T follicular helper cell (primary cell): ENCODE results near the gene CACNA1S.

ENCODE experiments used
- DNase-seq: peaks from one replicate; pipeline ENCODE4 v3.0.0-alpha.2; 2020; ENCODE audit warnings: low read depth

Gene CACNA1S

DNA sequence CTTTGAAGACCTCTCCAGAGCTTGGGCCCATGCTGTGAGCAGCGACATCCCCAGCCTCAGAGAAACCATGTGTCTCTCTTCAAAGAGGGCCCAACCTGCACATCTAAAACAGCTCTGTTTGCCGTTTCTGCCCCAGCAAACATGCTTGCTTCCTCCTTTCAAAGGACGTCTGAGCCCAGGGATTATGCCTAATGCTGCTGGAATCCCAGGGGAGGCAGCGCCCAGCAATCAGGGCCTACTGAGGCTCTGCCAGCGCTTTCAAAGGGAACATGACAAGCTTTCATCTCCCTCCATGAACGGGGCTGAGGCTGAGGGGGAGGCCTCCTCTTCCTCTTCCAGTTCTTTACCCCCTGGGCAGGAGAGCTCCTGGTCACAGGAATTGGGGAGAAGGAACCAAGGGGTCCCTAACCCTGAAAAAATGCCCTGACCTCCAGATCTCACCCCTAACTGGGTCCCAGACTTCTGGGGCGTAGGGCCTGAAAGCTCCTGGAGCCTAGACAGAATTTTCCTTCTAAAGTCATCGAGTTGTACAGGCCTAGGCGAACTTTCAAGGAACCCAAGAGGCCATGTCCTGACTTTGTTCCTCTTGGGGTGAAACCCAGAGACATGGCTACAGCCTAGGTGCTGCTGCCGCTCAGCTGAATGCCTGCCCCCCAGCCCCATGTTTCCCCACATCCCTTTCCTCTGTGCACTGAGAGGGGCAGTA lies 28.2 kb upstream of the CACNA1S start:
- DNase-seq, result no peak

DNA sequence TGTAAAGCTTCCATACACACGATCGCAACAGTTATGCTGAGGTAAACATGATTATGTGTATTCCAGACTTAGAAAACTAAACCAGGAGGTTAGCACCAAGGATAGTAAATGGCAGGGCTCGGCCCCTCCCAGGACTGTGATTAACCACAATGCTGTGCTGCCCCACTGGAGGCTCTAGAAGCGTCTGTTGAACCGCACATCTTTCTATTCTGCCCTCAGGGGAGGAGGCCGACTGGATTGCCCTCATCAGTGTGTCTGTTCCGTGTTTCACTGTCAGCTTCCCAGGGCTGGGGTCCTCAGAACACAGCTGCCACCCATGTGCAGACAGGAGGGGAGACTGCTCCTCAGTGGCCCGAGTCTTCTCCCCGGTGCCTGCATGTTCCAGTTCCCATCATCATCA lies 27.5 kb upstream of the CACNA1S start:
- no peak for DNase-seq

DNA sequence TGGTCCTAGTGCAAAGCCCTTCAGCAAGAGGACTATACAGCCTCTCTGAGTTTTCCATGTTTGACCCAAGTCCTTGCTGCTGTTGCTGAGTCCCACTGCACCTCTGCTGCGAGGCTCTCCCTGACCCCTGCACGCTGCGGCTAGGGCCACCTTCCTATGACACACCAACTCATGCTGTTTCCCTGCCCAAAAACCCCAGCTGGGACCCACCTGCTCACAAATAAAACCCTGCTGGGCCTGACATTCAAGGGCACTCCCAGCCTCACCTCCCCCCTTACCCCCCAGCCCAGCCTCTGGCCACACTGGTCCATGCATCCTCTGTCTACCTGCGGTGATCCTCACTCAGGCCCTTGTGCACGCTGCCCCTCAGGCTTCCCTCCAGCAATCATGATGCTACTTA lies 27.1 kb upstream of the CACNA1S start:
- DNase-seq, result no peak

DNA sequence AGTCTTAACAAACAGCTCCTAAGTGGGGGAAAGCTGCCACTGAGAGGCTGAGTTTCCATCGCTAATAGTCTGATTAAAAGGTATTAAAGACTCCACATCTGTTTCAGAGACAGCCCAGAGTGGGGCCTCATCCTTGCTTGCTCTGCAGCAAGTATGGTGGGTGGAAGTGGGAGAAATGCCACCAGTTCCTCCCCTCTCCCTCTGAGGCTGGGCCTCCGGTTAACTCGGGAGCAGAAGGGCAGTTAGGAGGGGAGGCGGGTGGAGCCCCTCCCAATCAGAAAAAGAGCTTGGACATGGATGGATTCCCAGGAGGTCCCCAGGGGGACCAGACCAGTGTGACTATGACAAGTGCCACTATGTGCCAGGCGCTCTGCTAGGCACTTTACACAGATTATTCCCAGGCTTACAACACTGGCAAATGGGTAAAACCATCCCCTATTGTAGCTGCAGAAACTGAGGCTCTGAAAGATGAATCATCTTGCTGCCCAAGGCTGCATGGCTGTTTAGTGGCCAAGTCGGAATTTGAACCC lies 26.1 kb upstream of the CACNA1S start:
- no peak for DNase-seq

DNA sequence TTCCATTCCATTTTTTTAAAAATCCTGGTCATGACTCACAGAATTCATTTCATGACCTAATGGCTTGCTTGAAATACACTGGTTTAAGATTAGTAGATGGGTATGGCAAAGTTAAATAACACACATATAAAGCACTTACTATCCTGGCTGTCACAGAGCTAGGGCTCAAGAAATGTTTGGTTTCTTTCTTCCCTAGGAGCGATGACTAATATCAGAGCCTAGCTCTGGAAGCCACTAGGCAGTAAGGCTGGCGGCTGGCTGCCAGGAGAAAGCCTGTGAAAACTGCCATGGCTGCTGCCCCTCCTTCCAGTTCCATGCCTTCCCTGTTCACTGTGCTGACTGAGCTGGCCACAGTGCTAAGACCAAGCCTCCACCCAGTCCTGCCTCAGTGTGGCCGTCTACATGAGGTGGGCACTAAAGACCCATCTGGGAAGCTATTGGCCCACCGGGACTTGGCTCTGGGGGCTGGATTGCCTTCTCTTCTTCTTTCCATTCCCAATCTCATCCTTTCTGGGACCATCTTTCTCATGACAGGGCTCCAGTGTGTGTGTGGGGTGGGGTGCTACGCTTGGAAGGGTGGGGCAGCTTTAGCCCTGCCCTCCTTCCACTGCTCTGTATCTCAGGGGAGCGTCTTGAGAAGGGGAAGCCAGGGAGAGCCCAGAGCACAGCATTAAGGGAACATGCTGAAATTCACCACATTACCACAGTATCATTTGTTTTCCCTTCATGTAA lies 25.5 kb upstream of the CACNA1S start:
- no peak for DNase-seq

DNA sequence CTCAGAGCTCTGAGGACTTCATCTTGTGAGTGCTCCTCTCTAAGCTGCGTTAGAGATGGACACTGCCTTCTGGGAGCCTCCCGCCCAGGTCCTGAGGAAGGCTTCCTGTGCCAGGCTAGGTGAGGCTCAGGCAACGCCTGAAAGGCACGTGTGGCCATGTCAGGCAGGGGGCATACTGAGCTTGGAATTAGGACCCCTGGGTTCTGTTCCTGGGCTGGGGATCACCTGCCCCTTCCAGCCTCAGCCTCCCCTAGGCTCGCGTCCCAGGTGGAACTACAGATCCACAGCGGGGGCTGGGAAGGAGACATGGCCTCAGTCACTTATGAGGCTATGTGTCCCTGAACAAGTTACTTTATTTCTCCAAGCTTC lies 24.8 kb upstream of the CACNA1S start:
- DNase-seq, result no peak

DNA sequence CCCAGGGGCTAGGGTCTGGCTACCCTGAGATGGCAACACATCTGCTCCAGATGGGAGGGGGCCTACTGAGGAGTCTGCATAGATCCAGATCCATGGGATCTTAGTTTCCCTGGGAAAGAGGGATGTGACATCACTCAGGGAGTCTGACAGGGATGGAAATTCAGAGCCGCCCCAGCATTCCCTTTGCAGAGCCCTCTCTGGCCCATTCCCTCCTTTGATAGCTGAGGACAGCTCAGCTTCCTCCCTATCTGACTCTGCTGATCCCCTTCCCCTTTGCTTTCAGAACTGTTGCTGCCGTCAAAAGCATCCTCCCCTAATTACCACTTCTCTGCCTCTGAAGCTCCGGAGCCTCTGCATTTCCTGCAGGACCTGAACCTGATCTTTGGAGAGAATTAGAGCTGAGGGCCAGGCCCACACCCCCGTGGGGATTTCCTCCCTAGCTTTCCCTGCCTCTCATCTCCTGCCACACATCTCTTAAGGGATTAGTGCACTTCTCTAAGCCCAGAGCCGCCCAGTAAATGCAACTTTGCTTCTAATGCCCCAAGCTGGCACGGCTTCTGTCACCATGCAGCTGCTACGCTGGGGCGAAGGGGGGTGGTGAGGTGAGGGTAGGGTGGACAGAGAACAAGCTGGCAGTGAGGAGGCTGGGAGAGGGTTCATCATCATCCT lies 24.3 kb upstream of the CACNA1S start:
- DNase-seq, result no peak

DNA sequence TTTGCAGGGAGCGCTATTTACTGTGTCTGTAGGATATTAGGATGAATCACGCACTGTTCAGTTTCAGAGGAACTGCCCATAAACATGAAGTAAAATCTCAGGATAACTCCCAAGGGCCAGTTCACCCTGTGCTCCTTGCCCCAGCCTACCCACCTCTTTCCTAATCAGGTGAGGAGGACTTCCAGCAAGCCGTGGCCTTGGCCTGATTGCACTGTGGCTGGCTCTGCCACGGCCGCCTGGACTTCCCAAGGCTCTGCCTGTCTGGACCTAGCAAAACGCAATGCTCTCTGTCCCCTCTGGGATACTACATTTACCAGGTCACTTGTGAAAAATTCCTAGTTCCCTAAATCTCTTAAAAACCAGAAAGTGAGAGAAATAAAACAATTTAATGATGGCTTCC lies 22.2 kb upstream of the CACNA1S start:
- no peak for DNase-seq

DNA sequence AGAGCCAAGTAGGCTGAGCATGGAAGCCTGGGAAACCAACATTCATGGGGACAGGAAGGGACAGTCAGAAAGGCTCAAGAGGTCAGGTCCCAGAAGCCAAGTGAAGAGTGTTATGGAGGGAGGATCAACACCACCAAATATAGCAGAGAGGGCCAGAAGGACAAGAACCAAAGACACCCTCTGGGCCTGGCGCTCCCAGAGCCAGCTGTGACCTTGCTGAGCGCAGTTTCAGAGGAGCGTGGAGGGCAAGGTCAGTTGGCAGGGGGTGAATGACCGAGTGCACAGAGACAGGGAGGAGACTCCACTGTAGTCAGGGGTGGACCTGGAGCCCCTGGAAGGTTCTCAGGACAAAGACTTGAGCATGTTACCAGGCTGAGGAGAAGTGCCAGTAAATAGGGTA lies 19.2 kb upstream of the CACNA1S start:
- no peak for DNase-seq

DNA sequence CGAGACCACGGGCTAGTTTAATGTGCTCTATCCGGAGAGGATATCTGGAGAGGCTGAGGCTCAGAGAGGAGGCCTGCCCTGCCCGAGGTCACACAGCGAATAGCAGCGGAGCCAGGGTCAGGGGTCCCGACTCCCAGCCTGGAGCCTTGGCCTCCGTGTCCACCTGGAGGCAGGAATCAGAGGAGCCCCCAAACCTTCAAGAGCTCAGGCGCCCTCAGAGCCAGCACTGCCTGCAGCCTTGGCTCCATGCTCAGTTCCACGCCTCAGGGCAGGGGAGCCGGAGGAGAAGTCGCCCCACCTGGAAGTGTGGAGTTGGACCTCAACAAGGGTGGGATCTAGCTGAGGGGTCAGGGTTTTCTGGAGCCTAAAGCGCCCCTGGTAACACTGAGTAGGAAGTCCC lies 16.7 kb upstream of the CACNA1S start:
- DNase-seq, result no peak

DNA sequence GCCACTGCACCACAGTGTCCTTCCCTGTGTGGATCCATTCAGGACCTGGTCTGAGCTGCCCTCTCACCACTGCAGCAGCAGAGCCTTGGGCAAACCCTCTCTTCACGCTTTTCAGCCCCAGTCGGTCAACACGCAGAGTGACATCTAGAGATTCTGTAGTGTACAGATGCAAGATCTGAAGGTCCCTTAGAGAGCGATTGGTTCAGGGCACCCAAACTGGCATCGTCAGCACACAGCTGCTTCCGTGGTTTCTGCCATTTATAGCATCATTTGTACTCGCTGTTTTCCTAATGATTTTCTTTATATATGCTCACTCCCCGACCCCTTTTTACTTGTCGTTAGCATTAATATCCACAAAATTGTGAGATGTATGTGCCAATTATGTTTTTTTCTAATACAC lies 16.2 kb upstream of the CACNA1S start:
- no peak for DNase-seq

DNA sequence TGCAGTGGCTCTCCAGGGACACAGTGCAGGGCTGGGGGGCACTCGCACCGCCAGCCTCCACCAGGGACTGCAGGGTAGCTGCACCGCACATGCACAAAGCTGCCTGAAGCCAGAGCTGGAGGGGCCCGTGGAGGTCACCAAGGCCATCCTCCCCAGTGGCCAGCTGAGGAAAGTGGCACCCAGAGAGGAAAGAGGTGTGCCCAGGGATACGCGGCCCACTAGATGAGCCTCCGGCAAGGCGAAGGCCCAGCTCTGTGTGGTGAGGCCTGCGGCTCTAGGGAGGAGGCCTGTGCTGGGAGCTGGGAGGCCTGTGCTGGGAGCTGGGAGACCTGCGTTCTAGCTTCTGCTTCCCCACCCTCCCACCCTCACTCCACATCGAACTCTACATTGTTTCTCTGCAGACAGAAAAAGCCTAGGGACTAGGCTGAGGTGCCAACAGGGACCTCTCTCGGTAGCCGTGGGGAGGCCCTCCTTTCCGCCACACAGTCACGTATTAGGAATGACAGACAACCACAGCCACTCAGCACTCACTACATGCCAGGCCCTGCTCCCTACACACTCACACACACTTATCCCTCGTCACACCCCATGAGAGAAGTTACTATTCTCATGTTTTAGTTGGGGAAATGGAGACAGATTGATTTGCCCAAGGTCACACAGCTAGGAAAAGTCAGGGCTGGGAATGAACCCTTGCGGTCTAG lies 15.7 kb upstream of the CACNA1S start:
- DNase-seq, result no peak

DNA sequence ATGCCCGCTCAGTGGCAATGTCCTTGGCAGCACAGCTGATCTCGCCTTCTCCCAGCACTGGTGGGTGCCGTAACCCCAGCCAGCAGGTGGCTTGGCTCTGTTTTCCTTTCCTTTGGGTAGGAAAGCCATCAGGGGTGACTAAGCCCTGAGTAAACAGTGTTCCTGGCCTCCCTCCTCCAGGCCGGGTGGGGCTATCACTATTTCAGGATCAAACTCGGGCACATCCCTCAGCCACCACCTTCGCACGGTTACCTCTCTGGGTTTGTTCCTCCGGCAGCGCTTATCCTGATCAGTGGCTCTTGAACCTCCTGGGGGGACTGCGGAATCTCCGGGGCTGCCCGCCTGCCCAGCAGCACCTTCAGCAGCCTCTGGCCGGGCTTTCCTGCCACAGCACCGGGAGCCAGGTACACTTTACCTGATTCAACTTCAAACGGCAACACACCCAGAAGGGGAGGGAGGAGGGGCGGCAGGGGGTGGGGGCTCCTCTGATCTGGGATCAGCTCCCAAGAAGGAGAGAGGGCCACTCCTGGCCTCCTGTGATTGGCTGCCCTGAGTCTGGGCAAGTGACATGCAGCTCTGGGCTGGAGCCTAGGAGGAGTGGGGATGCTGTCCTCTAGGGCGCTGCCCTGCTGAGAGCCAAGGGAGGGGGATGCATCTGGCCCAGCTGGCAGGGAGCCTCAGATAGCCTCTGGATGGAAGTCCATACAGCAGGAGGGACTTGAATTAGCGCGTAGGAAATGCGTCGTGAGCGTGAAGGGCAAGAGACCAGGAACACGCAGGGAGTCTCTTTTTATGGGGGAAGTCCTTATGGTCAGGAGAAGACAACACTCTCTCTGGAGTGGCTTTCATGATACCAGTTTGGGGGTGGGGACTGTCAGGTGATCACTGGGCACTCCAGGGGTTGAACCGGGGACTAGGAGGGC lies 14.9 kb upstream of the CACNA1S start, which contains the start of gene ASCL5:
Gene ASCL5 (minus strand): TSS at position 353 of the 923 bp plus-strand sequence. CDS start 11,812 bp downstream, outside the sequence.
- DNase-seq, result no peak

DNA sequence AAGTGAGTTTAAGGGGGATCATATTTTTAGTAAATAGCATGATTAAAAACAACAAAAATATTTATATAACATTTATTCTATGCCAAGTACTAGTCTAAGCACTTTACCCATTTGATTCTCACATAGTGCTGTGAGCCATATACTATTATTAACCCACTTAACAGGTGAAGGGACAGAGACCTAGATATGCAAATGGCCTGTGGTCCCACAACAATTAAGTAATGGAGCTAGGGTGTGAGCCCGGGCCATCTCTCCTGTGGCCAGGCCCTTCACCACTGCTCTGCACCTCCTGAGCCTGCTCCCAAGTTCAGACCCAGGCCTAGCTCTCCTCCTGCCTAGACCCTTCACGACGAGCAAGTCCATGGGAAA lies 14.2 kb upstream of the CACNA1S start:
- DNase-seq, result no peak

DNA sequence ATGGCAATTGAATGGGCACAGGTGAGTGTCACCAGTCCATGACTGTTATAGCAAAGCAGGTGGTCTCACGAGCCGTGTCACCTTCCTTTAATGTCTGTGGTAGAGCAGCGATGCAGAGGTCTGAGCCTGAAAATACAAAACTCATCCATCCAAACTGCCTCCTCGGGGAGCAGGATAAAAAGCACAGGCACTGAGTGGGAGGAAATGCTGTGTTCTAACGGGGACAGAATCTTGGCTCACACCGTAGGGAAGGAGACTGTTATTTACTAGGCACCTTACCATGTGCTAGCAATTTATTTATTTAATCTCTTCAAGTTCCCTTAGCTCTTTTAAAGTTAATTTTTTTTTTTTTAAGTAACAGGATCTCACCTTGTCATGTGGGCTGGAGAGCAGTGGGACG lies 13.6 kb upstream of the CACNA1S start:
- no peak for DNase-seq

DNA sequence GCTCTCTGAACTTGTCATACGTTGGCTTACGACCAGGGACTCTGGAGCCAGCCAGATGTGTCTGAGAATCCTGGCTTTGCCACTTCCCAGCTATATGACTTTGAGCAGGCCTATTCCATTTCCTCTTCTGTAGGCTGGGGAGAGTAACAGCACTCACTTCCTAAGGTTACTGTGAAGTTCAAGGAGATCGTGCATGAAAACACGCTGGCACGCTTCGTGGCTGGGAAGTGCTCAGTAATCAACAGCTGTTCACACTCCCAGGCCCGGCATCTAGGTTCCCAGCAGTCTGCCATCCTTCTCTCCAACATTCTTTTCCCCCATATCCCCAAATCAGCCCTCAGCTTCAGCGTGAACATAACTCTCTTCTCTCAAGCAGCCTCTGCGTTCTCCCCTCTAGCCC lies 12.8 kb upstream of the CACNA1S start:
- DNase-seq, result no peak

DNA sequence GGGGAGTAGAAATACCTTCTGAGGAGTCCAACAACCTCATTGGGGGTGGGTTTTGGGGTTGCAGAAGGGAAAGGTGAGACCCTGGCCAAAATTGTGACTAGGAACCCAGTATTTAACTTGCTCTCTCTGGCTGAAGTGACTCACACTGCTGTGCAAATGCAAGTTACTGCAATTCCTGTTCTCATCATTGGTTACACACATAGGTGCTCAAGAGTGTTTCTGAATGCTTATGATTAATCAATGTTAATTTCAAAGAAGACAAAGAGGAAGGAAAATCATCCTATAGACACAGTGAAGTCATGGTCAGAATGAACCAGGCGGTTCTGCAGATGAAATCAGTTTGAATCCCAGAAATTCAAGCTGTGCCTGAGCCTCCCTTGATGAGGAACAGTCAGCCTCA lies 11.6 kb upstream of the CACNA1S start:
- no peak for DNase-seq

DNA sequence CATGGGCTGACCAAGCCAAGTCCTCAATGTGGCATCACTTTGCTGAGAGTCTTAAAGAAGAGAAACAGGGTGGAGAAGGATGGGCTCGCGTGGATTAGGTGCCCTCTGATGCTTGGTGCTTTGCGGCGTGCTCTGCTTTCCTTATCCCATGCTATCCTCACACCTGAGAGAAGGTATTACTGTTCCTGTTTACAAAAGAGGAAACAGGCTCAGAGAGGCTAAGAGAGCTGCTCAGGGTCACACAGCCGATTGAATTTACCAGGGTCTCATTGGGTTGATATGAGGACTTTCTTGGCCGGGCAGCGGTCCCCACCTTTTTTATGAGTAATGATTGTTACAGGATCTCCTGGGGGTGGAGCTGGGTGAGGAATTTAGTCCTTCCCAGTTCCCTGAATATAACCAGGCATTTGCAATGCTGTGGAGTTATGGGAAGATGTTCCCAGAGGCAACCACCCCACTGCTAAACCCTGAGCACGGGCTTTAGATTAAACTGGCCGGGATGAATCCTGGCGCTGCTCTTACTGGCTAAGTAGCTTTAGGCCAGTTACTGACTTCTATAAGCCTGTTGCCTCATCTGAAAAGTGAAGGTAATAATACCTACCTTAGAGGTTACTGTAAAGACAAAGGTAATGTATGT lies 10.2 kb upstream of the CACNA1S start:
- no peak for DNase-seq

DNA sequence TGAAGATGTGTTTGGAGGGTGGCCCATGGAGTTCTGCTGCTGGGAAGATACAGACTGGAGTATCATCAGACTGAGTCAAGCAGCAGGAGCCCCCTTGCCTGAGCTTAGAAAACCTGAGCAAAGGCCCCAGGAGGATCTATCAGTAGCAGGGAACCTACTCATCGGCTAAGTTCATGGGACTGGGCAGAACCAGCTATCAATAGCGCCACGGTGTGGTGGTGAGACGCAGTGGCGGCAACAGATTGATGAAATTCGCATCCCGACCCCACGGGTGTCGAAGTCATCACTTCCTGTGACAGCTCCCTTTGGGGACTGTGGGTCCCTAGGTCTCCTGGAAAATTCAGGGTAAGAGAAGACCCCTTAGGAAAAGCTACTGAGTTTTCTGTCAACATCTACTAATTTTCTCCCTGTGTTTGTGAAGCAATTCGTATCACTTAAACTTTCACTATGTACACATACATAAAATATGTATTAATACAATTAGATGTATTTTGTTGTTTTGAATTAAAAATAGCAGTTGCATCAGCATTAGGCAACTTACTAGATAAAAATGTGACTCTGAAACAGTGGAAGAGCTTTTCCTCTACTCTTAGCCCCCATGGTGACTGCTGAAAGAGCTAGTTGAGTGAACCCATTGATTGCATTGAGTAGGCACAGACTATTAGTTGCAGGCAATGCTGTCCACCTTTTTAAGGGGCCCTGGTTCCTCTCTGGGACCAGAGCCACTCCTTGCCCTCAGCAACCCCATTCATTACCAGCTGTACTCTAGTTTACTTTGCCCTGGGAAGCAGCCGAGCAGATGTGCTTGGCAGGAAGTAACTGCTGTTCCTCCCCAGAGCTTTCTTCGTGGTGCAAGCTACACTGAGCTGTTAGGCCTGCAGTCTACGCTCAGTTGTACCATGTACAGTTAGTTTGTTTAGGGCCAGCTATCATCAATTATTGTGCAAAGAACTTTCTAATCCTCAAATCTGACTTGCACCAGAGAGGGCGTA lies 7.3 kb upstream of the CACNA1S start:
- peak; percentile 43 for DNase-seq

DNA sequence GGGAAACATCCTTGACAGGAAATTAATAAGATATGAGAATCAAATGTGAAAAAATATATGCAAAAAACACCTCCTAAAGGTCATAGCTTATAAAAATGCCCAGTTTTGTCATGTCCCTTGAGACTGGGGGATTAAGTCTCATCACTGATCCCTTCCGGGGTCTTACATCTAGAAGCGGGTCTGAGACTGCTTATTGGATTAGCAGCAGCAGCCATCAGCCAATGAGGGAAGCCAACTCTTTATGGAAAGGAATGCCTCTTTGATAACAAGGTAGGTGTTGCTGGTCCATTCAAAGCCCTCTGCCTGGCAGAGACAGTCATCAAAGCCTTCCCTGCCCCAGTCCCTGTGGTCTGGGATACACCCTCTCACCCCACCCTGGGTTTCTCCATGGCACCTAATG lies 3.9 kb upstream of the CACNA1S start:
- DNase-seq, result no peak
